ENCODE measurements around the gene LIME1. TPM values are rescaled to one million over a fixed set of nuclear protein-coding genes. Genes with fewer than 3 reads are reported as not detected.

LIME1 gene
- total and polyA plus RNA-seq, 2 of the 8 experiments (the other 6 are each of a cell fraction or from before 2014, with no cell fraction given) = 4.5 to 5.9 TPM

GRCh38 chr20:63740070-63740626 lies 3.7 kb downstream of the LIME1 start:
- no peak overlapping the region for H4K91ac ChIP-seq (replicated peaks; ENCODE audit: insufficient read length, low read length)
- peaks cover 0 to 12% (median 8%) of the 10 kb centered on the region in 4 experiments; a peak in 4 of 7 replicates for H3K27me3 ChIP-seq (replicated peaks in 1 of 4; ENCODE audit: control insufficient read depth in 3 of 4, extremely low read depth in 1 of 4, insufficient read depth in 3 of 4, low read length in 3 of 4)

More at GRCh38 chr20:63740070-63740626, 3.7 kb downstream of the LIME1 start:
- Histone ChIP-seq H3K4me2 (ENCODE audit: insufficient read depth in 1 of 2, low read depth in 2 of 2, low read length in 2 of 2) (peak overlapping the region; percentile 70 to 75), H3K23ac (ENCODE audit: insufficient read length) (no peak overlapping the region), H2BK120ac (replicated peaks; ENCODE audit: low read depth, low read length) (no peak overlapping the region), H2BK12ac (ENCODE audit: low read depth, low read length) (no peak overlapping the region), H4K5ac (ENCODE audit: insufficient read length, low read depth, low read length) (no peak overlapping the region), H4K8ac (ENCODE audit: extremely low read depth, insufficient read depth, low read length) (peak overlapping the region; percentile 93), H3K18ac (ENCODE audit: extremely low read depth, low read length) (peak overlapping the region; percentile 60; the same call in 1 of the 2 replicates), H3K79me2 (ENCODE audit: control insufficient read depth in 1 of 2, insufficient read depth in 2 of 2, low read length in 2 of 2) (no peaks in the 10 kb centered on the region), H2BK20ac (ENCODE audit: low read length) (no peak overlapping the region), H3K79me1 (ENCODE audit: low read depth, low read length) (no peaks in the 10 kb centered on the region), H2BK5ac (ENCODE audit: low read depth, low read length) (0 out of 2 replicates have a peak overlapping the region, but pooled peaks have one; percentile 78), H3K4ac (replicated peaks; ENCODE audit: insufficient read length, low read depth, low read length) (no peak overlapping the region), H2BK15ac (ENCODE audit: low read length) (no peak overlapping the region; the same call in 1 of the 2 replicates), H4K20me1 (replicated peaks in 1 of 2; ENCODE audit: control insufficient read depth in 1 of 2, insufficient read depth in 2 of 2, low read length in 2 of 2) (peaks cover 0 to 18% of the 10 kb centered on the region in 2 experiments), H3K14ac (ENCODE audit: insufficient read length) (no peak overlapping the region), H3K4me1 (replicated peaks in 1 of 4; ENCODE audit: control insufficient read depth in 3 of 4, insufficient read depth in 4 of 4, low read length in 3 of 4) (peaks cover 0 to 20% (median 11%) of the 10 kb centered on the region in 4 experiments; a peak in 6 of 7 replicates), H2AK5ac (ENCODE audit: low read depth, low read length) (no peak overlapping the region), H3K9me3 (ENCODE audit: insufficient read depth in 2 of 2, low read depth in 1 of 2, low read length in 1 of 2) (no peaks in the 10 kb centered on the region), H3K56ac (replicated peaks; ENCODE audit: insufficient read length, low read depth, low read length) (no peak overlapping the region), H3K27ac (ENCODE audit: low read depth, low read length) (no peak overlapping the region), H3K9ac (replicated peaks in 1 of 4; ENCODE audit: extremely low read depth in 1 of 4, low read depth in 3 of 4, low read length in 3 of 4) (peak overlapping the region; percentile 49 to 86 (median 52); a peak in 6 of 7 replicates), H3K4me3 (ENCODE audit: extremely low read depth in 1 of 4, insufficient read depth in 2 of 4, low read depth in 3 of 4, low read length in 4 of 4) (peak overlapping the region; percentile 49 to 83 (median 60)), H3K23me2 (ENCODE audit: low read depth, low read length) (peaks cover 13% of the 10 kb centered on the region; the same call in 1 of the 2 replicates), H2AFZ (ENCODE audit: low read length) (no peak overlapping the region), H3K36me3 (ENCODE audit: control insufficient read depth in 2 of 4, insufficient read depth in 4 of 4, low read length in 3 of 4) (peaks cover 0 to 17% (median 5%) of the 10 kb centered on the region in 4 experiments; a peak in 2 of 8 replicates)
- FAIRE-seq = no peak
- WGBS, 2 experiments (ENCODE audit: extremely low coverage in 1 of 2, insufficient coverage in 1 of 2, insufficient read length in 1 of 2, insufficient replicate concordance in 2 of 2, low coverage in 1 of 2, low lambda C conversion rate in 2 of 2, missing lambda C conversion rate in 1 of 2) = 0% methylated on average over 4 of the region's 80 CpGs; no CpG with 5 or more reads in 1 of the 2 experiments
- ChIA-PET POLR2A (ENCODE audit: partially characterized antibody) (interaction anchor here (0.8 to 2.6 kb wide), 10 partner anchors 11 to 218 kb away, joined by 3 to 23 read pairs (median 4); partner anchors contain the start of genes ARFRP1, TPD52L2 and ZGPAT), CTCF (ENCODE audit: partially characterized antibody) (interaction anchor here (0.8 to 2.2 kb wide), 5 partner anchors 18 to 125 kb away, joined by 3 to 8 read pairs (median 5); partner anchors contain the start of gene TPD52L2)
- peak; percentile 41 for TF ChIP-seq KDM4A (IDR thresholded peaks at IDR 0.05; ENCODE audit: low read depth, low read length, severe bottlenecking)
- TF ChIP-seq BACH1 (IDR thresholded peaks at IDR 0.05; ENCODE audit: low read length) = peak; percentile 64
- TF ChIP-seq YY1 (IDR thresholded peaks at IDR 0.05; ENCODE audit: low read depth, low read length) = peak; percentile 31; the same call in 1 of the 2 replicates
- TF ChIP-seq, protein P1, sequence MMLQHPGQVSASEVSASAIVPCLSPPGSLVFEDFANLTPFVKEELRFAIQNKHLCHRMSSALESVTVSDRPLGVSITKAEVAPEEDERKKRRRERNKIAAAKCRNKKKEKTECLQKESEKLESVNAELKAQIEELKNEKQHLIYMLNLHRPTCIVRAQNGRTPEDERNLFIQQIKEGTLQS (IDR thresholded peaks at IDR 0.05; ENCODE audit: insufficient read depth, low read depth, low read length) = no peak
- 0 out of 2 replicates have a peak, but pooled peaks have one; percentile 10 for TF ChIP-seq GABPA (IDR thresholded peaks at IDR 0.05; ENCODE audit: borderline replicate concordance, insufficient read depth, low read length)
- TF ChIP-seq POLR2AphosphoS5 (IDR thresholded peaks at IDR 0.05; ENCODE audit: low read depth, low read length) = no peak
- TF ChIP-seq KDM5A (IDR thresholded peaks at IDR 0.05; ENCODE audit: low read length) = no peak
- 0 out of 2 replicates have a peak, but pooled peaks have one; percentile 11 for TF ChIP-seq SP4 (IDR thresholded peaks at IDR 0.05; ENCODE audit: low read length)
- DNase-seq (ENCODE audit: low read depth in 1 of 2, low spot score in 2 of 2) = peak in 1 of 2 experiments; percentile 57
